SK-N-SH treated with all-trans-retinoic acid at 6 μM for 48 hours (cell line): ENCODE results near the gene NAA15.
"Not testable (repeated sequence)": the region's sequence is repeated elsewhere in the genome, so short reads cannot be mapped to it uniquely, and the experiment has no call there.

Experiments used
- GLIS3 ChIP-seq: fragments of 250-450 bp; sonication (Bioruptor Pico); IDR thresholded peaks from 2 replicates; pipeline ENCODE4 v1.5.0; 2020; ENCODE audit warnings: mild to moderate bottlenecking, moderate library complexity
- ISL1 ChIP-seq: fragments of 250-450 bp; sonication (Bioruptor Pico); IDR thresholded peaks from 2 replicates; pipeline ENCODE4 v2.1.2; 2022; ENCODE audit warnings: mild to moderate bottlenecking, moderate library complexity
- TSHZ2 ChIP-seq: fragments of 250-450 bp; sonication (Bioruptor Pico); IDR thresholded peaks from 2 replicates; pipeline ENCODE4 v1.5.0; 2020; ENCODE audit warnings: mild to moderate bottlenecking, moderate library complexity
- ZNF565 ChIP-seq: fragments of 450-650 bp; formaldehyde crosslinking; conservative IDR thresholded peaks from 2 replicates; pipeline ENCODE4 v1.5.0; 2020; ENCODE audit warnings: low read depth, mild to moderate bottlenecking, moderate library complexity
- TF ChIP-seq, protein P1 (sequence below): fragments of 250-450 bp; sonication (Bioruptor Pico); IDR thresholded peaks from 2 replicates; pipeline ENCODE4 v1.8.0; 2020; ENCODE audit warnings: mild to moderate bottlenecking, moderate library complexity, borderline replicate concordance
- TF ChIP-seq, protein P2 (sequence below): fragments of 250-450 bp; sonication (Bioruptor Pico); IDR thresholded peaks from 2 replicates; pipeline ENCODE4 v1.8.0; 2021; ENCODE audit warnings: low read depth, mild to moderate bottlenecking, moderate library complexity, borderline replicate concordance

DNA sequence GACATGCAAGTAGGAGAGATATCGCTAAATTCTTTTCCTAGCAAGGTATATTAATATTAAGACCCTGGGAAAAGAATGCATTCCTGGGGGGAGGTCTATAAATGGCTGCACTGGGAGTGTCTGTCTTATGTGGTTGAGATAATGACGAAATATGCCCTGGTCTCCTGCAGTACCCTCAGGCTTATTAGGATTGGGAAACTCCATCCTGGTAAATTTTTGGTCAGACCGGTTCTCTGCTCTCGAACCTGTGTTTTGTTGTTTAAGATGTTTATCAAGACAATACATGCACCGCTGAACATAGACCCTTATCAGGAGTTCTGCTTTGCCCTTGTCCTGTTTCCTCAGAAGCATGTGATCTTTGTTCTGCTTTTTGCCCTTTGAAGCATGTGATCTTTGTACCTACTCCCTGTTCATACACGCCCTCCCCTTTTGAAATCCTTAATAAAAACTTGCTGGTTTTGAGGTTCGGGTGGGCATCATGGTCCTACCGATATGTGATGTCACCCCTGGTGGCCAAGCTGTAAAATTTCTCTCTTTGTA, 113.4 kb downstream of the NAA15 start:
- not testable (repeated sequence) for TF ChIP-seq GLIS3, ZNF565, TSHZ2, ISL1 (CRISPR knock-in tag)
- TF ChIP-seq, protein P1, sequence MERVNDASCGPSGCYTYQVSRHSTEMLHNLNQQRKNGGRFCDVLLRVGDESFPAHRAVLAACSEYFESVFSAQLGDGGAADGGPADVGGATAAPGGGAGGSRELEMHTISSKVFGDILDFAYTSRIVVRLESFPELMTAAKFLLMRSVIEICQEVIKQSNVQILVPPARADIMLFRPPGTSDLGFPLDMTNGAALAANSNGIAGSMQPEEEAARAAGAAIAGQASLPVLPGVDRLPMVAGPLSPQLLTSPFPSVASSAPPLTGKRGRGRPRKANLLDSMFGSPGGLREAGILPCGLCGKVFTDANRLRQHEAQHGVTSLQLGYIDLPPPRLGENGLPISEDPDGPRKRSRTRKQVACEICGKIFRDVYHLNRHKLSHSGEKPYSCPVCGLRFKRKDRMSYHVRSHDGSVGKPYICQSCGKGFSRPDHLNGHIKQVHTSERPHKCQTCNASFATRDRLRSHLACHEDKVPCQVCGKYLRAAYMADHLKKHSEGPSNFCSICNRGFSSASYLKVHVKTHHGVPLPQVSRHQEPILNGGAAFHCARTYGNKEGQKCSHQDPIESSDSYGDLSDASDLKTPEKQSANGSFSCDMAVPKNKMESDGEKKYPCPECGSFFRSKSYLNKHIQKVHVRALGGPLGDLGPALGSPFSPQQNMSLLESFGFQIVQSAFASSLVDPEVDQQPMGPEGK: not testable (repeated sequence)
- TF ChIP-seq, protein P2, sequence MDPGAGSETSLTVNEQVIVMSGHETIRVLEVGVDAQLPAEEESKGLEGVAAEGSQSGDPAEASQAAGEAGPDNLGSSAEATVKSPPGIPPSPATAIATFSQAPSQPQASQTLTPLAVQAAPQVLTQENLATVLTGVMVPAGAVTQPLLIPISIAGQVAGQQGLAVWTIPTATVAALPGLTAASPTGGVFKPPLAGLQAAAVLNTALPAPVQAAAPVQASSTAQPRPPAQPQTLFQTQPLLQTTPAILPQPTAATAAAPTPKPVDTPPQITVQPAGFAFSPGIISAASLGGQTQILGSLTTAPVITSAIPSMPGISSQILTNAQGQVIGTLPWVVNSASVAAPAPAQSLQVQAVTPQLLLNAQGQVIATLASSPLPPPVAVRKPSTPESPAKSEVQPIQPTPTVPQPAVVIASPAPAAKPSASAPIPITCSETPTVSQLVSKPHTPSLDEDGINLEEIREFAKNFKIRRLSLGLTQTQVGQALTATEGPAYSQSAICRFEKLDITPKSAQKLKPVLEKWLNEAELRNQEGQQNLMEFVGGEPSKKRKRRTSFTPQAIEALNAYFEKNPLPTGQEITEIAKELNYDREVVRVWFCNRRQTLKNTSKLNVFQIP: not testable (repeated sequence)
